Large intestine (tissue), 3 donors: ENCODE data around the gene MLST8. TPM values are rescaled to one million over a fixed set of nuclear protein-coding genes. Genes with fewer than 3 reads are reported as not detected.

Source experiments
- DNase-seq, 2 donors: peaks; one replicate each; pipeline versions ENCODE4 v3.0.0 to v3.0.0-alpha.2; 2013
- H3K27ac ChIP-seq: one replicate; pipeline ENCODE4 v1.5.1; 2013; ENCODE audit warnings: low read length
- H3K27me3 ChIP-seq: 2 replicates; pipeline ENCODE4 v1.6.1; 2013; ENCODE audit warnings: low read length; ENCODE audit not compliant: control insufficient read depth, insufficient read depth
- H3K36me3 ChIP-seq: 2 replicates; pipeline ENCODE4 v1.6.1; 2013; ENCODE audit warnings: low read length; ENCODE audit not compliant: control insufficient read depth, insufficient read depth
- H3K4me1 ChIP-seq: one replicate; pipeline ENCODE4 v1.6.1; 2013; ENCODE audit warnings: low read length; ENCODE audit not compliant: control insufficient read depth, insufficient read depth
- H3K4me3 ChIP-seq: one replicate; pipeline ENCODE4 v1.5.1; 2013; ENCODE audit warnings: low read length
- H3K9me3 ChIP-seq: one replicate; pipeline ENCODE4 v1.6.1; 2013; ENCODE audit warnings: mild to moderate bottlenecking, low read depth, low read length, moderate library complexity; ENCODE audit not compliant: control insufficient read depth
- WGBS: methylation state at CpG from one replicate; pipeline ENCODE4 v1.1.5; 2013; ENCODE audit warnings: low lambda C conversion rate; ENCODE audit not compliant: insufficient coverage; 5-methylcytosine and 5-hydroxymethylcytosine counted together
- polyA plus RNA-seq: library from polyadenylated mRNA; unstranded; fragments of 120-200 nt; gene quantifications from one replicate; pipeline ENCODE4 v1.2.1, GENCODE V29; 2013

The MLST8 gene
- polyA plus RNA-seq, 1 donor = 40.0 TPM

DNA sequence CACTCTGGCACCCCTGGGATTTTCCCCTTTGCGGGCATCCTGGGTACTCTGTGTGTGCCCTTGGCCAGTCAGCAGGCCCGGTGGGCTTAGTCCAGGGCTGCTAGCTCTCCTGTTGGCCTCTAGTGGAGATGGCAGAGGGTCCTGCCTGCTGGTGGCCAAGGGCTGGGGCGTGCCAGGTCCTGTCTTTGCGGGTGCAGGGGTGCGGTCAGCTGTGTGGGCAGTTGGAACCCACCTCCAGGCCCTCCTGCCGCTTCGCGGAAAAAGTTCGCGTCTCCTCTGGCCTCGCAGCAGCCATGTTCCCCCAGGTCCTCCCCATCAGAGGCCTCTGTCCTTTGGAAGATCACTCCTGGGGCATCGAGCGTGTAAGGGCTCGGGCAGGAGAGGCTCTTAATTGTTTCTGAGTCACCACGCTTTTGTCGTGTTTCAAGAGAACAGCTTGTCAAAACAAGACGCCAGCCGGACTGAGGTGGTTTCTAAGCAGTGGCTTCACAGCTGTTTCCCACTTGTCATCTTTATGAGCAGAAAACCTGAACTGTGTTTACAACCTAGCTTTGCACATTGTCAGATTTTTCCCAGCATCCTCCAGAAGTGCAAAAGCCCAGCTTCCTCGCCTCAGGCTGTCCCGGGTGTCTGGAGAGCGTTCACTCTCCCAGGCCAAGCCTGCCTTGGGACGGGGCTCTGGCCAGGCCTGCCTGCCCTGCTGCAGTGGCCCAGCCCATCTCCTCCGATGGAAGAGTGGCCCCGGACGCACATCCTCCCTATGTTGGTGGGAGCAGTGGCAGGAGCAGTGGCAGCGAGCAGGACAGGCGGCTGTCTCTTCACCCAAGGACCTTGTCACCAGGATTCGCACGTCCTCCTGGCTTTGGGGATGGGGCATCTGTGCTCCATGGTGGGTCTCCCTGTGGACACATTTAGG, 26.0 kb downstream of the MLST8 start:
- Histone ChIP-seq H3K4me1 (peaks cover 5% of the 10 kb centered on the region), H3K4me3 (no peak overlapping the region), H3K36me3 (peaks cover 85% of the 10 kb centered on the region), H3K27me3 (peaks cover 13% of the 10 kb centered on the region), H3K27ac (no peak overlapping the region), H3K9me3 (peaks cover 12% of the 10 kb centered on the region)
- no CpG with 5 or more reads among the region's 29 CpGs for WGBS
- DNase-seq = no peak

DNA sequence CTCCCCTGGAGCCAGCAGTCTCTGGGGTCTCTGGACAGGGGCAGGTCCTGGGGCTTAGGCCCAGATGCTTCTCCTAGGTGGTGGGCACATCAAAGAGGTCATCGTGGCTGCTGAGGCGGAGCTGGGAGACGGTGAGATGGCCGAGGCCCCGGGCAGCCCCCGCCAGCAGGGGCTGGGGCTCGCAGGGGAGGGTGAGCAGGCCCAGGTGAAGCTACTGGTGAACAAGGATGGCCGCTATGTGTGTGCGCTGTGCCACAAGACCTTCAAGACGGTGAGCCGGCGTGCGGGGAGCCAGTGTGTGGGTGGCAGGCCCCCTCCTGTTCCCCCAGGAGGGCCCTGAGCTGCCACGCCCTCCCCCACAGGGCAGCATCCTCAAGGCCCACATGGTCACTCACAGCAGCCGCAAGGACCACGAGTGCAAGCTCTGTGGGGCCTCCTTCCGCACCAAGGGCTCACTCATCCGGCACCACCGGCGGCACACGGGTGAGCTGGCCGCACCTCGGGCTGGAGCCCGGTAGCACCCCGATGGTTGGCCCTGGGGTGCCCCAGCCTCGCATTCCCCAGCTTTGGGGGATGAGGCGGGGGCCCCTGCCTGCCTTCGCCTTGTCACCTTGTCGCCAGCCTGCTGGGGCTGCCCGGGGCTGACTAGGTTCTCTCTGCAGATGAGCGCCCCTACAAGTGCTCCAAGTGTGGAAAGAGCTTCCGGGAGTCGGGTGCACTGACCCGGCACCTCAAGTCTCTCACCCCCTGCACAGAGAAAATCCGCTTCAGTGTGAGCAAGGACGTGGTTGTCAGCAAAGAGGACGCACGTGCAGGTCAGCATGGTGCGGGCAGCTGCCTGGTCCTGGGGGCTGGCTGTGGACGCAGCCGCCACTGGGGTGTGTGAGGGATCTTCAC, 27.1 kb downstream of the MLST8 start:
- no peak overlapping the region for H3K4me3 ChIP-seq
- H3K36me3 ChIP-seq = peaks cover 80% of the 10 kb centered on the region
- WGBS = no CpG with 5 or more reads among the region's 41 CpGs
- H3K27me3 ChIP-seq = peaks cover 24% of the 10 kb centered on the region
- H3K4me1 ChIP-seq = peaks cover 7% of the 10 kb centered on the region
- H3K27ac ChIP-seq = no peak overlapping the region
- no peak for DNase-seq
- peaks cover 22% of the 10 kb centered on the region for H3K9me3 ChIP-seq

DNA sequence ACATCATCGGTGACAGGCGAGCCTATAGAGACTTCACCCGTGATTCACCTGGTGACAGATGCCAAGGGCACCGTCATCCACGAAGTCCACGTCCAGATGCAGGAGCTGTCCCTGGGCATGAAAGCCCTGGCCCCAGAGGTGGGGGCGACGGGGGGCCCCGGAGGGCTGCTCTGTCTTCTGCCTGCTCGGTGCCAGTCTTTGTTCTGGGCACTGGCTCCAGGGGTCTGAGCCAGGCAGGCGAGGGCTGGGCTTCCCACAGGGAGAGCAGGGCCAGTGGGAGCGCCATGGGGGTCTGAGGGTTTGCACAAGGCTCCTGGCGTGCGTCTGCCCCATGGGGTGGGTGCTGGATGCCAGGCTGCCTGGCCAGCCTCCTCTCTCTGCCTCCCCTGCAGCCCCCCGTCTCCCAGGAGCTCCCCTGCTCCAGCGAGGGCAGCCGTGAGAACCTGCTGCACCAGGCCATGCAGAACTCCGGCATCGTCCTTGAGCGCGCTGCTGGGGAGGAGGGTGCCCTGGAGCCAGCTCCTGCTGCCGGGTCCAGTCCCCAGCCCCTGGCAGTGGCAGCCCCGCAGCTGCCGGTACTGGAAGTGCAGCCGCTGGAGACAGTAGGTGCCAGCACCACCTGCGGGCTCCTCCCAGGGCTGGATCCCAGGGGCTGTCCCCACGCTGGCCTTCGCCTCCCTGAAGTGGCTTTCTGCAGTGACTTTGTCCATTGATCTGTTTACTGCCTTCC, 28.0 kb downstream of the MLST8 start:
- Histone ChIP-seq H3K36me3 (peaks cover 76% of the 10 kb centered on the region), H3K4me1 (peaks cover 13% of the 10 kb centered on the region), H3K9me3 (peaks cover 31% of the 10 kb centered on the region), H3K4me3 (no peak overlapping the region), H3K27me3 (peaks cover 33% of the 10 kb centered on the region), H3K27ac (no peak overlapping the region)
- WGBS = no CpG with 5 or more reads among the region's 28 CpGs
- DNase-seq = no peak

DNA sequence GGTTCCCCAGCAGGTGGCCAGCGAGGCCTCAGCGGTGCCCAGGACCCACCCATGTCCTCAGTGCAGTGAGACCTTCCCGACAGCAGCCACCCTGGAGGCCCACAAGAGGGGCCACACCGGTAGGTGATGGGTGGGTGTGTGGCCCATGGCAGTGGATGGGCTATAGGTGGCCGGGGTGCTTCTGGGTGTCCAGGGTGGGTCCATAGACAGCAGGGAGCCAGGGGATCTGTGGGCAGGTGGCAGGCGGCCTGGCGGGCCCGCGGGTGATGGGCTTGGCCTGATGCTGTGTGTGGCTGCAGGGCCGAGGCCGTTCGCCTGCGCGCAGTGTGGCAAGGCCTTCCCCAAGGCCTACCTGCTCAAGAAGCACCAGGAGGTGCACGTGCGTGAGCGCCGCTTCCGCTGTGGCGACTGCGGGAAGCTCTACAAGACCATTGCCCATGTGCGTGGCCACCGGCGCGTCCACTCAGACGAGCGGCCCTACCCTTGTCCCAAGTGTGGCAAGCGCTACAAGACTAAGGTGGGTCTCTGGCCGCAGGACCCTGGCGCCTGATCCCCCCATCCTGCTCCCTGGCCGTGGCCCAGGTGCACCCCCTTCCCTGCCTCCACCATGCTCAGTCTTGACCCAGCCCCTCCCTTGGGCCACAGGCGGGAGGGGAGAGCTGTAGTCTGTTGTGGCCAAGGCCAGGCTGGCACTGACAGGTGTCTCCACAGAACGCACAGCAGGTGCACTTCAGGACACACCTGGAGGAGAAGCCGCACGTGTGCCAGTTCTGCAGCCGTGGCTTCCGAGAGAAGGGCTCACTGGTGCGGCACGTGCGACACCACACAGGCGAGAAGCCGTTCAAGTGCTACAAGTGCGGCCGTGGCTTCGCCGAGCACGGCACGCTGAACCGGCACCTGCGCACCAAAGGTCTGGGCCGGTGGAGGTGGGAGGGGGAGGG, 28.9 kb downstream of the MLST8 start:
- DNase-seq = no peak
- peaks cover 34% of the 10 kb centered on the region for H3K27me3 ChIP-seq
- no CpG with 5 or more reads among the region's 51 CpGs for WGBS

DNA sequence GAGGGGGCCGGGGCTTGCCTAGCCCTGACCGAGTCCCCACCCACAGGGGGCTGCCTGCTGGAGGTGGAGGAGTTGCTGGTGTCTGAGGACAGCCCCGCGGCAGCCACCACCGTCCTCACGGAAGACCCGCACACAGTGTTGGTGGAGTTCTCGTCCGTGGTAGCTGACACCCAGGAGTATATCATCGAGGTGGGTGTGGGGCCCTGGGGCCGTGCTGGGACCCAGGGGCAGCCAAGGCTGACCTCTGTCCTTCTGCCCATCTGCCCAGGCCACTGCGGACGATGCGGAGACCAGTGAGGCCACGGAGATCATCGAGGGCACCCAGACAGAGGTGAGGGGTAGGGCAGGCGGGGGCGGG, 29.5 kb downstream of the MLST8 start:
- Histone ChIP-seq H3K4me3 (no peak overlapping the region), H3K27ac (no peak overlapping the region), H3K36me3 (peaks cover 60% of the 10 kb centered on the region), H3K9me3 (peaks cover 29% of the 10 kb centered on the region), H3K27me3 (peaks cover 34% of the 10 kb centered on the region), H3K4me1 (peaks cover 19% of the 10 kb centered on the region)
- no CpG with 5 or more reads among the region's 18 CpGs for WGBS
- no peak for DNase-seq

More for the DNA sequence above, 28.9 kb downstream of the MLST8 start:
- no peak overlapping the region for H3K4me3 ChIP-seq
- H3K36me3 ChIP-seq = peaks cover 66% of the 10 kb centered on the region
- peaks cover 29% of the 10 kb centered on the region for H3K9me3 ChIP-seq
- peaks cover 19% of the 10 kb centered on the region for H3K4me1 ChIP-seq
- H3K27ac ChIP-seq = no peak overlapping the region

DNA sequence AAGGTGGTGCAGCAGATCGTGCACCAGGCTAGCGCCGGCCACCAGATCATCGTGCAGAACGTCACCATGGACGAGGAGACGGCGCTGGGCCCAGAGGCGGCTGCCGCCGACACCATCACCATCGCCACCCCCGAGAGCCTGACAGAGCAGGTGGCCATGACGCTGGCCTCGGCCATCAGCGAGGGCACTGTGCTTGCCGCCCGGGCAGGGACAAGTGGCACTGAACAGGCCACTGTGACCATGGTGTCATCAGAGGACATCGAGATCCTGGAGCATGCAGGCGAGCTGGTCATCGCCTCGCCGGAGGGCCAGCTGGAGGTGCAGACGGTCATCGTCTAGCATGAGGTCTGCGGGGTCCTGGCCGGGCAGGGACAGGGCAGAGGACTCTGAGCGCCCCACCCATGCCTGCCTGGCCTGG, 30.0 kb downstream of the MLST8 start:
- H3K36me3 ChIP-seq = peaks cover 56% of the 10 kb centered on the region
- peaks cover 29% of the 10 kb centered on the region for H3K9me3 ChIP-seq
- H3K27ac ChIP-seq = no peak overlapping the region
- no peak for DNase-seq
- peaks cover 19% of the 10 kb centered on the region for H3K4me1 ChIP-seq
- H3K27me3 ChIP-seq = peaks cover 34% of the 10 kb centered on the region
- no peak overlapping the region for H3K4me3 ChIP-seq
- WGBS = no CpG with 5 or more reads among the region's 28 CpGs

DNA sequence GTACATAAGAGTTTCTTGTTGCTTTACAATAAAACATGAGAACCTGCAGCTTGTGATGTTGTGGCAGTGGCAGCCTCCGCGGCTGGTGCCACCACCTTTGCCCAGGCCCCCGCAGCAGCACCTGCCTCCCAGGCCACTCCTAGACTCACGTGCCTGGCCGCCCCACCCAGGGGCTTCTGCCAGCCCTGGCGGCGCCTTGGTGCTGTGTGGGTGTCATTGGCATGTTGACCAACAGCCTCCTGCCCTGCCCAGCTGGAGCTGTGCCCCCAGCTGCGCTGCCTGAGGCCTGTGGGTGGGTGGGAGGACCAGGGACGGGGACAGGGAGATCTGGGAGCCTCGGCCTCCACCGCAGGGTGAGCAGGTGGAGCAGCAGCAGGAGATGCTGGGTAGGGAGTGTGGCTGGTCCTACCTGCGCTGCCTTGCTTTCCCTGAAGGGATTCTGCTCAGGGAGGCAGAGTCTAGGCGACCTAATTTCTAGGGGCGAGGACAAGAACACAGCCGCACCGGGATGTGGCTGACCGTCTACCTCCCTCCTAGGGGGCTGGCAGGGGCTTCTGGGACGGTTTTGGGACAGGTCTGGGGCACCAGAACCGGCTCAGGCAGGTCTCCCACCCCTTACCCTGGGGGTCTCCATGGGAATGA, 30.6 kb downstream of the MLST8 start:
- WGBS = no CpG with 5 or more reads among the region's 19 CpGs
- H3K4me3 ChIP-seq = no peak overlapping the region
- H3K36me3 ChIP-seq = peaks cover 50% of the 10 kb centered on the region

DNA sequence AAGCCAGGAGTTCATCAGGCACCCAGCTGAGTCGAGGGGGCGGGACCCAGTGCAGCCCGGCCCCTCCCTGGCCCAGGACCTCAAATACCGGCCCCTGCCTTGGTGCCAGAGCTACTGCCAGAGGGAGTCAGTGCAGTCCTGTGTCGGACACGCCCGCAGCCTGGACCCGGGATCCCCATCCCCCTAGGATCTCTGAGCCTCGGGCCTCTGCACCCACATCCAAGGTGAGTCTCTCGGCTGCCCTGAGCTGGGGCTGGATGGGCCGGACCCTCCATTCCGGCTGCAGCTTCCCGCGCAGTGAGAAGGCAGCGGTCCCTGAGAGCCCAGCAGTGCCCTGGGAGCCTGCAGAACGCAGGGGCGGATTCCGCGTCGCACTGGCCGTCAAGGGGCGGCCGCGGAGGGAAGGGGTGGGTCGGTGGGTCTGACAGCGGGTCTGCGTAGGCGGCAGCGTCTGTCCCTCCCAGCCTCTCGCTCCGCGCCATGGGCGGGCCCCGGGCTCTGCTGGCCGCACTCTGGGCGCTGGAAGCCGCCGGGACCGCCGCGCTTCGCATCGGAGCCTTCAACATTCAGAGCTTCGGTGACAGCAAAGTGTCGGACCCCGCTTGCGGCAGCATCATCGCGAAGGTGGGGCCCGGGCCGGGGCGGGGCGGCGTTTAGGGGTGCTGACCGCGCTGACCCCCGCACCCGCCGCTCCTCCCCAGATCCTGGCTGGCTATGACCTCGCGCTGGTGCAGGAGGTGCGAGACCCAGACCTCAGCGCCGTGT, 31.3 kb downstream of the MLST8 start, which contains the start of gene DNASE1L2:
Gene DNASE1L2, plus strand, starts transcription at position 108 of the 765 bp plus-strand sequence. Its CDS starts 373 bp downstream, at position 481.
- no peak for DNase-seq
- WGBS = no CpG with 5 or more reads among the region's 64 CpGs
- Histone ChIP-seq H3K27me3 (peaks cover 34% of the 10 kb centered on the region), H3K4me3 (no peak within 1 kb of the TSS), H3K4me1 (peaks cover 19% of the 10 kb centered on the region), H3K36me3 (peaks cover 43% of the 10 kb centered on the region), H3K27ac (no peak within 1 kb of the TSS), H3K9me3 (peaks cover 29% of the 10 kb centered on the region)

More for the DNA sequence above, 30.6 kb downstream of the MLST8 start:
- H3K9me3 ChIP-seq = peaks cover 29% of the 10 kb centered on the region
- no peak for DNase-seq
- peaks cover 34% of the 10 kb centered on the region for H3K27me3 ChIP-seq
- H3K27ac ChIP-seq = no peak overlapping the region
- peaks cover 19% of the 10 kb centered on the region for H3K4me1 ChIP-seq
